Endothelial cell of umbilical vein (primary cell): ENCODE data around the gene RAB7A. TPM values are rescaled to one million over a fixed set of nuclear protein-coding genes. Genes with fewer than 3 reads are reported as not detected.

Source experiments
- BruUV-seq: library from RNA; stranded (reverse); fragments of 400-500 nt; replicated peaks from 2 replicates; lab custom pipeline; 2021; lab: Mats Ljungman, UMichigan
- CTCF ChIA-PET: fragments of 300-600, 350-600 bp; sonication (Branson Sonifier 250); formaldehyde crosslinking; loops from one replicate; lab custom pipeline; 2021; ENCODE audit warnings: antibody characterized with exemption, inconsistent platforms; lab: Charles Lee
- POLR2A ChIA-PET: fragments of 300-600, 350-600 bp; sonication (Branson Sonifier 250); formaldehyde crosslinking; loops from one replicate; lab custom pipeline; 2021; ENCODE audit warnings: antibody characterized with exemption, inconsistent platforms; lab: Charles Lee
- DNase-seq: peaks from one replicate; pipeline ENCODE4 v3.0.0-alpha.2; 2011; ENCODE audit warnings: low read depth, low spot score
- FAIRE-seq: peaks from 2 replicates; lab custom pipeline; 2011; peaks lifted over from hg19 to GRCh38; lab: Jason Lieb, UNC
- H2AFZ ChIP-seq: 2 replicates; pipeline ENCODE4 v1.6.0; 2012; ENCODE audit warnings: low read depth, low read length, control low read depth, inconsistent platforms
- H3K27ac ChIP-seq: 2 replicates; pipeline ENCODE4 v1.5.1; 2011; ENCODE audit warnings: low read depth, mild to moderate bottlenecking, control low read depth, low read length, moderate library complexity; ENCODE audit not compliant: insufficient read depth
- H3K27me3 ChIP-seq, 2 experiments: 2 replicates each; pipeline versions ENCODE4 v1.6.0 to v1.6.1; 2011; ENCODE audit warnings: low read length in 2 of 2, mixed read lengths in 1 of 2; ENCODE audit not compliant: control insufficient read depth in 2 of 2, insufficient read depth in 2 of 2
- H3K36me3 ChIP-seq, 2 experiments: 2 replicates in 1 of 2; 3 replicates in 1 of 2; pipeline ENCODE4 v1.5.1; 2011; ENCODE audit warnings: low read length in 2 of 2, mild to moderate bottlenecking in 1 of 2, moderate library complexity in 1 of 2; ENCODE audit not compliant: control insufficient read depth in 2 of 2, insufficient read depth in 2 of 2; ENCODE audit errors: extremely low read depth in 1 of 2
- H3K4me1 ChIP-seq: 3 replicates; pipeline ENCODE4 v1.5.1; 2011; ENCODE audit warnings: mild to moderate bottlenecking, low read length; ENCODE audit not compliant: control insufficient read depth, insufficient read depth; ENCODE audit errors: extremely low read depth
- H3K4me2 ChIP-seq: 2 replicates; pipeline ENCODE4 v1.6.1; 2011; ENCODE audit warnings: low read length, control low read depth, mixed read lengths; ENCODE audit not compliant: insufficient read depth
- H3K4me3 ChIP-seq, 3 experiments: fragments of 200-600 bp in 1 of 3; sonication (generic), shearing (Covaris generic) in 1 of 3; replicated peaks in 1 of 3; 2 replicates each; pipeline ENCODE4 v1.5.1; 2011 to 2016; ENCODE audit warnings: control low read depth in 3 of 3, low read length in 3 of 3, mild to moderate bottlenecking in 2 of 3, inconsistent platforms in 1 of 3, low read depth in 1 of 3, moderate library complexity in 1 of 3; ENCODE audit not compliant: insufficient read depth in 1 of 3
- H3K79me2 ChIP-seq: 2 replicates; pipeline ENCODE4 v1.6.0; 2012; ENCODE audit warnings: low read length, inconsistent platforms; ENCODE audit not compliant: control insufficient read depth, insufficient read depth
- H3K9ac ChIP-seq: replicated peaks from 2 replicates; pipeline ENCODE3; 2011; ENCODE audit warnings: low read length, control low read depth; ENCODE audit not compliant: insufficient read depth; ENCODE audit errors: extremely low read depth
- H3K9me1 ChIP-seq: replicated peaks from 3 replicates; pipeline ENCODE4 v1.6.0; 2011; ENCODE audit warnings: mild to moderate bottlenecking, low read length; ENCODE audit not compliant: control insufficient read depth, insufficient read depth; ENCODE audit errors: extremely low read depth
- H3K9me3 ChIP-seq: replicated peaks from 2 replicates; pipeline ENCODE4 v1.5.1; 2012; ENCODE audit warnings: low read length, inconsistent platforms; ENCODE audit not compliant: control insufficient read depth, insufficient read depth
- H4K20me1 ChIP-seq: replicated peaks from 2 replicates; pipeline ENCODE3; 2011; ENCODE audit warnings: mild to moderate bottlenecking, low read length; ENCODE audit not compliant: control insufficient read depth, insufficient read depth; ENCODE audit errors: extremely low read depth
- FOS ChIP-seq: IDR thresholded peaks from 2 replicates; pipeline ENCODE4 v1.6.1; 2011; ENCODE audit warnings: mild to moderate bottlenecking, low read length, moderate library complexity, borderline replicate concordance; ENCODE audit not compliant: insufficient read depth
- GATA2 ChIP-seq: IDR thresholded peaks from 2 replicates; pipeline ENCODE4 v1.7.0; 2011; ENCODE audit warnings: low read depth, mild to moderate bottlenecking, moderate library complexity, mixed read lengths, low read length; ENCODE audit not compliant: insufficient read length, insufficient read depth
- POLR2A ChIP-seq: IDR thresholded peaks from 2 replicates; pipeline ENCODE4 v1.6.1; 2012; ENCODE audit warnings: low read depth, mild to moderate bottlenecking, control low read depth, low read length
- POLR2AphosphoS5 ChIP-seq: IDR thresholded peaks from 2 replicates; pipeline ENCODE4 v1.6.1; 2012; ENCODE audit warnings: low read depth, mild to moderate bottlenecking, control low read depth, low read length, moderate library complexity; ENCODE audit not compliant: insufficient read depth
- dilution Hi-C: fragments of 300-500 bp; cut with MboI; formaldehyde crosslinking; loops from one replicate; pipeline ENCODE4 v1.15.0; 2019; ENCODE audit warnings: low sequenced_read_pairs; ENCODE audit not compliant: extremely low pct_ligation_motif_present
- intact Hi-C: fragments of 100-400 bp; cut with micrococcal nuclease; formaldehyde crosslinking; loops from one replicate; pipeline ENCODE4 v1.10.0; 2022
- polyA plus RNA-seq, 4 experiments: library from polyadenylated mRNA; depleted of rRNA in 3 of 4; stranded (reverse) in 3 of 4; unstranded in 1 of 4; fragments of >200 nt; gene quantifications; 2 replicates each; pipeline versions ENCODE4 v1.2.1 to v1.2.3, GENCODE V29; 2011 to 2012; ENCODE audit warnings: missing spikeins in 1 of 4
- total RNA-seq: library from RNA; stranded (reverse); gene quantifications from 2 replicates; pipeline ENCODE4 v1.2.3, GENCODE V29; 2021
- TF ChIP-seq, protein P1 (sequence below), 2 donors: IDR thresholded peaks; 1 replicate in 1 of 2; 2 replicates in 1 of 2; pipeline ENCODE4 v1.5.1; 2011; ENCODE audit warnings: low read length in 2 of 2, mild to moderate bottlenecking in 2 of 2, moderate library complexity in 2 of 2, control low read depth in 1 of 2, inconsistent platforms in 1 of 2, low read depth in 1 of 2; ENCODE audit not compliant: insufficient read depth in 1 of 2; ENCODE audit errors: extremely low read depth in 1 of 2
- TF ChIP-seq, protein P2 (sequence below): IDR thresholded peaks from 2 replicates; pipeline ENCODE4 v1.6.1; 2011; ENCODE audit not compliant: insufficient read depth, insufficient read length

Gene RAB7A
- total and polyA plus RNA-seq, 2 donors (not counting 3 experiments of a cell fraction or from before 2014, with no cell fraction given) = 243 to 262 TPM

DNA sequence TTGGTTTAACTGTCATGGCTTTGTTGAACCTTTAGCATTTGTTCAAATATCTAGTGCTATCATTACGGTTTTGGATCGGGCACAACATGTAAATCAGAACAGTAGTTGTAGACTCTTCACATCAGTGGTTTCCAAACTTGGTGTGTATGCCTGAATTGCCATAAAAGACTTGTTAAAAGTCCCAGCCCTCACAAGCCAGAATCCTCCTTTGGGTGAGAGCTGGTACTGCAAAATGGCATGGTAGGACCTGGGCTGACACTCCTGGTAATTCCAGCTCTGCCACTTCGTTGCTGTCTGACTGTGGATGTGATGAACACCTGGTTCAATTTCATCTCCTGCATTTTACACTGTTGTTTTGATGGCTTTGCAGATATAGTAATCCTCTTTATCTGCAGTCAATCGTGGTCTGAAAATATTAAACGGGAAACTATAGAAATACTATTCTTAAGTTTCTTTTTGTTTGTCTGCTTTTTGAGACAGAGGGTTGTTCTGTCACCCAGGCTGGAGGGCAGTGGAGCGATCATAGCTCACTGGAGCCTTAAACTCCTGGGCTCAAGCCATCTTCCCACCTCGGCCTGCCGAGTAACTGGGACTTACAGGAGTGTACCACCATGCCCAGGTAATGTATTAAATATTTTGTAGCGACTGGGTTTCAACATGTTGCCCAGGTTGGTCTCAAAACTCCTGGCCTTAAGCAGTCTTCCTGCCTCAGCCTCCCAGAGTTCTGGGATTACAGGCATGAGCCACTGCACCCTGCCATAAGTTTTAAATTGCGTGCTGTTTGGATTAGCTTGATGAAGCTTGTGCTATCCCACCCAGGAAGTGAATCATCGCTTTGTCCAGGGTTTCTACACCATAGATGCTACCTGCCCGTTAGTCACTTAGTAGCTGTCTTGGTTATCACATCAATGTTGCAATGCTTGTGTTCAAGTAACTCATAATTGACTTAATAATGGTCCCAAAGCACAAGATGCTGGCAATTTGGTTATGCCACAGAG lies 61.6 kb downstream of the RAB7A start:
- dilution Hi-C loops = no loop called here
- Histone ChIP-seq H3K36me3 (no peaks in the 10 kb centered on the region), H3K79me2 (peaks cover 95% of the 10 kb centered on the region), H4K20me1 (peaks cover 6% of the 10 kb centered on the region), H3K27me3 (no peaks in the 10 kb centered on the region), H2AFZ (no peak overlapping the region), H3K9me1 (no peaks in the 10 kb centered on the region), H3K9me3 (no peaks in the 10 kb centered on the region), H3K4me3 (no peak overlapping the region), H3K4me2 (no peak overlapping the region), H3K4me1 (peaks cover 17% of the 10 kb centered on the region), H3K9ac (no peak overlapping the region), H3K27ac (no peak overlapping the region)
- DNase-seq = no peak
- intact Hi-C loops = no loop called here
- TF ChIP-seq, protein P1, sequence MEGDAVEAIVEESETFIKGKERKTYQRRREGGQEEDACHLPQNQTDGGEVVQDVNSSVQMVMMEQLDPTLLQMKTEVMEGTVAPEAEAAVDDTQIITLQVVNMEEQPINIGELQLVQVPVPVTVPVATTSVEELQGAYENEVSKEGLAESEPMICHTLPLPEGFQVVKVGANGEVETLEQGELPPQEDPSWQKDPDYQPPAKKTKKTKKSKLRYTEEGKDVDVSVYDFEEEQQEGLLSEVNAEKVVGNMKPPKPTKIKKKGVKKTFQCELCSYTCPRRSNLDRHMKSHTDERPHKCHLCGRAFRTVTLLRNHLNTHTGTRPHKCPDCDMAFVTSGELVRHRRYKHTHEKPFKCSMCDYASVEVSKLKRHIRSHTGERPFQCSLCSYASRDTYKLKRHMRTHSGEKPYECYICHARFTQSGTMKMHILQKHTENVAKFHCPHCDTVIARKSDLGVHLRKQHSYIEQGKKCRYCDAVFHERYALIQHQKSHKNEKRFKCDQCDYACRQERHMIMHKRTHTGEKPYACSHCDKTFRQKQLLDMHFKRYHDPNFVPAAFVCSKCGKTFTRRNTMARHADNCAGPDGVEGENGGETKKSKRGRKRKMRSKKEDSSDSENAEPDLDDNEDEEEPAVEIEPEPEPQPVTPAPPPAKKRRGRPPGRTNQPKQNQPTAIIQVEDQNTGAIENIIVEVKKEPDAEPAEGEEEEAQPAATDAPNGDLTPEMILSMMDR (IDR thresholded peaks at IDR 0.05; ENCODE audit: extremely low read depth in 1 of 2, insufficient read depth in 1 of 2, low read depth in 1 of 2, low read length in 2 of 2) = peak in 1 of 2 donors; percentile 24
- TF ChIP-seq POLR2A = no peak
- CTCF ChIA-PET = interaction anchor here (0.7 to 1.8 kb wide), 4 partner anchors 58 to 170 kb away, joined by 3 to 8 read pairs (median 3); no protein-coding TSS in a partner anchor
- POLR2A ChIA-PET = no interaction called here
- FAIRE-seq = peak; percentile 8
- BruUV-seq = no TSS peak

DNA sequence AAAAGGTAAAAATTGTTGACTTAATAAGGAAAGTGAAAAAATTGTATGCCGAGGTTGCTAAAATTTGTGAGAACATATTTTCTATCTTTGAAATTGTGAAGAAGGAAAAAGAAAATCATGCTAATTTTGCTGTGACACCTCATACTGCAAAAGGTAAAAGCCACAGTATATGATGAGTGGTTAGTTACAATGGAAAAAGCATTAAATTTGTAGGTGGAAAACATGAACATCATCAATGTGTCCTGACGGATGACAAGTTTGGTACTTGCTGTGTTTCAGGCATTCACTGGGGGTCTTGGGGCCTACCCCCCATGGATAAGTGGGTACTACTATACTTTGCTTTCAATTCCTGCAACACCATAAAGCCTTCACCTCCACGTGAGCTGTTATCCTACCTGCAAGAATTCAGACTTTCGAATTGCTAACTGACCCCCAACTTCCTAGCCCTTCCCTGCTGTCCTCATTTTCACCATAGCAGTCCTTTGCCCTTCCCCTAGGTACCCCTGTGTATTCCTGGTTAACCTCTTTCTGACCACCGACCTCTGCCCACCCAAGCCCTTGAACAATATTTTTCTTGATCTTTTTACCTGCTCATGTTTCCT lies 62.4 kb downstream of the RAB7A start:
- BruUV-seq = no TSS peak
- POLR2A ChIA-PET = no interaction called here
- H3K4me2 ChIP-seq = no peak overlapping the region

More for the DNA sequence above, 62.4 kb downstream of the RAB7A start:
- no peak overlapping the region for H3K27ac ChIP-seq
- dilution Hi-C loops (no loop called here), intact Hi-C loops (no loop called here)
- H3K27me3 ChIP-seq = no peaks in the 10 kb centered on the region
- CTCF ChIA-PET = interaction anchor here (1.2 to 1.8 kb wide), 3 partner anchors 58 to 171 kb away, joined by 3 to 8 read pairs (median 3); no protein-coding TSS in a partner anchor
- no peak overlapping the region for H3K9ac ChIP-seq
- TF ChIP-seq, protein P2, sequence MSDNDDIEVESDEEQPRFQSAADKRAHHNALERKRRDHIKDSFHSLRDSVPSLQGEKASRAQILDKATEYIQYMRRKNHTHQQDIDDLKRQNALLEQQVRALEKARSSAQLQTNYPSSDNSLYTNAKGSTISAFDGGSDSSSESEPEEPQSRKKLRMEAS = no peak
- TF ChIP-seq POLR2AphosphoS5 (no peak), GATA2 (no peak), FOS (no peak)
- no peaks in the 10 kb centered on the region for H3K36me3 ChIP-seq
- DNase-seq = no peak
- peaks cover 88% of the 10 kb centered on the region for H3K79me2 ChIP-seq
- FAIRE-seq = no peak
- peaks cover 6% of the 10 kb centered on the region for H4K20me1 ChIP-seq
- H2AFZ ChIP-seq = no peak overlapping the region
- no peaks in the 10 kb centered on the region for H3K9me3 ChIP-seq
- H3K4me1 ChIP-seq = peaks cover 17% of the 10 kb centered on the region
- H3K9me1 ChIP-seq = no peaks in the 10 kb centered on the region
- H3K4me3 ChIP-seq = no peak overlapping the region
